GM21576 (cell line): Measurements from ENCODE around the gene REV3L.
"Not testable (repeated sequence)": the region's sequence is repeated elsewhere in the genome, so short reads cannot be mapped to it uniquely, and the experiment has no call there.

Source experiments
- ATAC-seq: cut with Tn5 transposase; IDR thresholded peaks from one replicate; pipeline ENCODE4 v1.9.1; 2021; ENCODE audit warnings: mild to moderate bottlenecking, moderate library complexity; ENCODE audit not compliant: unreplicated experiment

REV3L gene

GRCh38 chr6:111266276-111266675 is 216.7 kb downstream of the REV3L start:
- ATAC-seq = no peak

- ATAC-seq = no peak
Measured at GRCh38 chr6:111265842-111266241, 217.2 kb downstream of the REV3L start.

- no peak for ATAC-seq
Measured at GRCh38 chr6:111263837-111264236, 219.2 kb downstream of the REV3L start.

GRCh38 chr6:111260570-111261298 is 222.3 kb downstream of the REV3L start:
- no peak for ATAC-seq

GRCh38 chr6:111259089-111259831 is 223.8 kb downstream of the REV3L start:
- ATAC-seq = peak; percentile 98

- no peak for ATAC-seq
Measured at GRCh38 chr6:111258615-111259088, 224.4 kb downstream of the REV3L start.

- ATAC-seq = no peak
Measured at GRCh38 chr6:111258010-111258409, 225.0 kb downstream of the REV3L start.

- no peak for ATAC-seq
Measured at GRCh38 chr6:111256646-111257045, 226.4 kb downstream of the REV3L start.

GRCh38 chr6:111255838-111256237 is 227.2 kb downstream of the REV3L start:
- not testable (repeated sequence) for ATAC-seq

GRCh38 chr6:111254779-111255166 is 228.2 kb downstream of the REV3L start:
- no peak for ATAC-seq

GRCh38 chr6:111254004-111254778 is 228.8 kb downstream of the REV3L start:
- no peak for ATAC-seq

GRCh38 chr6:111252726-111253125 is 230.3 kb downstream of the REV3L start:
- ATAC-seq = no peak

- ATAC-seq = no peak
Measured at GRCh38 chr6:111250791-111251354, 232.1 kb downstream of the REV3L start.
